ENCODE measurements around the gene NRXN2.

Gene NRXN2

DNA sequence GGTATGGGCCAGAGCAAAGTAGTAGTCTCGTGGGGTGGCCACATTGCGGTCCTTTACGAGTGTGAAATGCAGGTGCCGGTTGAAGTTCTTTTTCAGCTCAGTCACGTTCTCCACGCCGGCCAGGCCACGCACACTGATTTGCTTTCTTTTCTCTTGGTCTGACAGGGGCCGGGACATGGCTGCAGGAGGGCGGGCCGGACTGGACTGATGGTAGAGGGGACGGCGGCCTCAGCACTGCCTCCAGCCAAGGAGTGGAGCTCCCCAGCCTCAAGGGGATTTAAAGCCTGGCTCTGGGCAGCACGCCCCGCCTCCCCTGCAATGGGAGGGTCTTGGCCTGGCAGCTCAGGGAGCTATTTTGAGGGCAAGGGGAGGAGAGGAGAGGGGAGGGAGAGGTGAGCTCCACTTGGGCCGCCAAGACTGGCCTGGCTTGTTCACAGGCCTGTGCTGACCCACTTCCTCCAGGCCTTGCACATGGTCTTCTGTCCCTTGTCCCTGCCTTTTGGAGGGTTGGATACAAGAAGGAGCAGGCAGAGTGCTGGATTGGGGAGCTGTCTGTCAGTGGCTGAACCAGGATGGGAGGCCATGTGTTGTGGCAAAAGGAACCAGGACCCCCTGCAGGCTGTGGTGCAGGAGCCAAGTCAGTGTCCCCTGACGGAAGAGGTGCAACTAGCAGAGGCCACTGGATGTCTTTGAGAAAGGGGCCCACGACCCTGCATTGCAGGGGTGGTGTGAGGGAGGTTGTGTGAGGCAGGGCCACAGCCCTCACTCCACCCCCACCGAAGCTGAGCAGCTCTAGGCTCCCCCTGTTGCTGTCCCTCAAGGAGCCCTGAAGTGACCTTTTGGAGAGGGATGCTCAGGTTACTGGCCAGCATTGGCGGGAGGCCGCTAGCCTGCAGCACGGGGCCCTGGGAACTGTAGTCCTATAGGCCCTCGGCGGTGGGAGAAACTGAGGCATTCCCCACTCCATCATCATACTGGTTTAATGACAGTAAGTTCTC, 37.0 kb upstream of the NRXN2 start, which contains the start of gene PYGM:
TSS of gene PYGM (minus strand) at position 253 of the 998 bp plus-strand sequence. CDS start at position 177, 76 bp downstream.
- Histone ChIP-seq H3K23ac (ENCODE audit: low read length in 2 of 2) (peak within 1 kb of the TSS in 1 of 2 experiments; percentile 86), H3K4me3 (ENCODE audit: insufficient read depth in 1 of 2, low read depth in 1 of 2, low read length in 2 of 2) (peak within 1 kb of the TSS in 1 of 2 experiments; percentile 62), H4K8ac (ENCODE audit: low read length) (peak within 1 kb of the TSS; percentile 62), H3K9ac (ENCODE audit: low read length) (peak within 1 kb of the TSS; percentile 75), H2BK15ac (ENCODE audit: low read depth, poor library complexity, severe bottlenecking) (peak within 1 kb of the TSS; percentile 13), H2BK12ac (ENCODE audit: low read length in 2 of 2) (no peak within 1 kb of the TSS), H3K4me2 (ENCODE audit: low read length, poor library complexity, severe bottlenecking) (no peak within 1 kb of the TSS), H3K14ac (ENCODE audit: low read length in 2 of 2) (no peak within 1 kb of the TSS), H2AK5ac (ENCODE audit: low read length, severe bottlenecking) (no peak within 1 kb of the TSS), H3K27ac (ENCODE audit: low read length, poor library complexity, severe bottlenecking) (no peak within 1 kb of the TSS), H3K9me3 (ENCODE audit: control insufficient read depth, low read length) (no peaks in the 10 kb centered on the region), H3K4me1 (ENCODE audit: control insufficient read depth, insufficient read depth, low read depth, low read length) (peaks cover 54% of the 10 kb centered on the region), H2BK5ac (ENCODE audit: low read depth, low read length, poor library complexity, severe bottlenecking) (no peak within 1 kb of the TSS), H3K79me1 (replicated peaks; ENCODE audit: low read length, poor library complexity, severe bottlenecking) (peaks cover 2% of the 10 kb centered on the region), H3K4ac (ENCODE audit: low read depth in 1 of 2, low read length in 2 of 2) (no peak within 1 kb of the TSS), H2BK120ac (ENCODE audit: low read depth, low read length) (no peak within 1 kb of the TSS), H4K91ac (ENCODE audit: low read length) (peak within 1 kb of the TSS; percentile 19), H3K27me3 (ENCODE audit: control insufficient read depth in 1 of 2, insufficient read depth in 1 of 2, low read length in 2 of 2) (no peaks in the 10 kb centered on the region), H2AFZ (ENCODE audit: low read depth, low read length) (no peak within 1 kb of the TSS), H3K18ac (ENCODE audit: low read depth in 1 of 2, low read length in 2 of 2) (peak within 1 kb of the TSS; percentile 25 to 26), H3K36me3 (ENCODE audit: control insufficient read depth in 1 of 2, insufficient read depth in 2 of 2, low read depth in 1 of 2, low read length in 2 of 2) (peaks cover 30 to 40% of the 10 kb centered on the region in 2 experiments)
- DNase-seq: peak; percentile 63
- 40% methylated on average over 21 of the region's 24 CpGs for WGBS

DNA sequence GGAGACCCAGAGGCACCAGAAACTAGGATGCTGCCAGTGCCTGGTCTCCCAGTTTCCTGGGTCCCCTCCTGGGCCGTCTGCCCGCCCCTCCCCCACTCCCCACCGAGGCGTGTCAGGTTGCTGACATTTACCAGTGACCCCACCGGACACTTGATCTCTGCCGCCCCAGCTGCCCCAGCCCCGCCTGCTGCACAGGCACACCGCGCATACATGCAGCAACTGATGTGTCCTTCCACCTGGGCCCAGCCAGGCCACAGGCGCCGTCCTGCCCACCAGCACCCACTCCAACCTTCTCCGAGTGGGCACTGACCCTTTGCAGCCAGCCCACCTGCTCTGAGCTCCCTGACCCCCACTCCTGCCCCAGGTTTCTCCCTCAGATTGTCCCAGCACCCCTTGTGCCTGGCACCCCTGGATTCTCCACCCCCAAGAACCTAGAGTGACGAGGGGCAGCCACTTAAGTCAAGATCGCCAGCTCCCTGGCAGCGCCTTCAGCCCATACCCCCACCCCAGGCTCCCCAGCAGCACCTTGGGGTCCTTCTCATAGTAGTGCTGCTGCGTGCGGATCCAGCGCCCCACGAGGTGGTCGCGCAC, 36.2 kb upstream of the NRXN2 start:
- Histone ChIP-seq H4K8ac (ENCODE audit: low read length) (peak overlapping the region; percentile 62), H3K79me1 (replicated peaks; ENCODE audit: low read length, poor library complexity, severe bottlenecking) (peaks cover 2% of the 10 kb centered on the region), H3K23ac (ENCODE audit: low read length in 2 of 2) (no peak overlapping the region), H4K91ac (ENCODE audit: low read length) (peak overlapping the region; percentile 19), H3K4ac (ENCODE audit: low read depth in 1 of 2, low read length in 2 of 2) (no peak overlapping the region), H2BK120ac (ENCODE audit: low read depth, low read length) (no peak overlapping the region), H3K36me3 (ENCODE audit: control insufficient read depth in 1 of 2, insufficient read depth in 2 of 2, low read depth in 1 of 2, low read length in 2 of 2) (peaks cover 22 to 34% of the 10 kb centered on the region in 2 experiments), H3K27ac (ENCODE audit: low read length, poor library complexity, severe bottlenecking) (no peak overlapping the region), H3K9ac (ENCODE audit: low read length) (peak overlapping the region; percentile 75), H3K4me2 (ENCODE audit: low read length, poor library complexity, severe bottlenecking) (no peak overlapping the region), H3K27me3 (ENCODE audit: control insufficient read depth in 1 of 2, insufficient read depth in 1 of 2, low read length in 2 of 2) (no peaks in the 10 kb centered on the region), H2AK5ac (ENCODE audit: low read length, severe bottlenecking) (no peak overlapping the region), H3K14ac (ENCODE audit: low read length in 2 of 2) (no peak overlapping the region), H2BK12ac (ENCODE audit: low read length in 2 of 2) (no peak overlapping the region), H2BK15ac (ENCODE audit: low read depth, poor library complexity, severe bottlenecking) (no peak overlapping the region), H3K4me3 (ENCODE audit: insufficient read depth in 1 of 2, low read depth in 1 of 2, low read length in 2 of 2) (peak overlapping the region in 1 of 2 experiments; percentile 62), H2AFZ (ENCODE audit: low read depth, low read length) (no peak overlapping the region), H3K18ac (ENCODE audit: low read depth in 1 of 2, low read length in 2 of 2) (peak overlapping the region in 1 of 2 experiments; percentile 25), H3K4me1 (ENCODE audit: control insufficient read depth, insufficient read depth, low read depth, low read length) (peaks cover 50% of the 10 kb centered on the region), H2BK5ac (ENCODE audit: low read depth, low read length, poor library complexity, severe bottlenecking) (no peak overlapping the region), H3K9me3 (ENCODE audit: control insufficient read depth, low read length) (no peaks in the 10 kb centered on the region)
- WGBS: 68% methylated on average over 21 of the region's 21 CpGs
- no peak for DNase-seq

DNA sequence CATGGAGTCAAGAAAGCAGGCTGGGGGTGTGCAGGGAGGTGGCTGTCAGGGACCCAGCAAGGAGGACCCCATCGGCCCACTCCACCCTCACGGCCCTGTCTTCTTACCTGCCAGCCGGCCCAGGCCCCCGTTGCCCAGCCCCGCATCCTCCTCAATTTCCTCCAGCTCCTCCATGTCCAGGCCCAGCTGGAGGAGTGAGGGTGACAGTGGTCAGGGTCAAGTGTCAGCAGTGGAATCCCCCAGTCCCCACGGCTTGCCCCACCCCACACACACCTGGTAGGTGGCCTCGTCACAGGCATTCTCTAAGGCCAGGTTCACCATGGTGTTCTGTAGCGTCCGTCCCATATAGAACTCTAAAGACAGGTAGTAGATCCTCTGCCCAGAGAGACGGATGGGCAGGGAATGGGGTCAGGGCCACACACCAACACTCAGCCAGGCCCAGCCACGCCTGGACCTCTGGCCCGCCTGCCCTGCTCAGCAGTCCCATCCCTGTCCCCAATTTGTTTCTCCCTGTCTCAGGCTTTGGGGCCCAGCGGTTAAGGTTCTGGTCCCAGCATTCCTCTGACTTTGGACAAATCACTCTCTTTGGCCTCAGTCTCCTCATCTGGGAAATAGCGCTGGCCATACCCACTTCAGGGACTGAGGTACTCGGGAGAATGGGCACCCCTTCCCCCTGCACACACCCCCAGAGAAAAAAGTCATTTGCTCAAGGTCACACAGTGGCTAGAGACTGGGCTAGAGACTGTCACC, 35.5 kb upstream of the NRXN2 start:
- Histone ChIP-seq H4K8ac (ENCODE audit: low read length) (no peak overlapping the region), H3K9ac (ENCODE audit: low read length) (no peak overlapping the region), H3K23ac (ENCODE audit: low read length in 2 of 2) (no peak overlapping the region), H3K4me1 (ENCODE audit: control insufficient read depth, insufficient read depth, low read depth, low read length) (peaks cover 45% of the 10 kb centered on the region), H3K18ac (ENCODE audit: low read depth in 1 of 2, low read length in 2 of 2) (no peak overlapping the region), H2BK5ac (ENCODE audit: low read depth, low read length, poor library complexity, severe bottlenecking) (no peak overlapping the region), H3K9me3 (ENCODE audit: control insufficient read depth, low read length) (no peaks in the 10 kb centered on the region), H2AFZ (ENCODE audit: low read depth, low read length) (no peak overlapping the region), H3K36me3 (ENCODE audit: control insufficient read depth in 1 of 2, insufficient read depth in 2 of 2, low read depth in 1 of 2, low read length in 2 of 2) (peaks cover 15 to 27% of the 10 kb centered on the region in 2 experiments), H2AK5ac (ENCODE audit: low read length, severe bottlenecking) (no peak overlapping the region), H2BK120ac (ENCODE audit: low read depth, low read length) (no peak overlapping the region), H4K91ac (ENCODE audit: low read length) (no peak overlapping the region), H3K27ac (ENCODE audit: low read length, poor library complexity, severe bottlenecking) (no peak overlapping the region), H3K4me3 (ENCODE audit: insufficient read depth in 1 of 2, low read depth in 1 of 2, low read length in 2 of 2) (no peak overlapping the region), H2BK12ac (ENCODE audit: low read length in 2 of 2) (no peak overlapping the region), H3K14ac (ENCODE audit: low read length in 2 of 2) (no peak overlapping the region), H3K4me2 (ENCODE audit: low read length, poor library complexity, severe bottlenecking) (no peak overlapping the region), H3K27me3 (ENCODE audit: control insufficient read depth in 1 of 2, insufficient read depth in 1 of 2, low read length in 2 of 2) (no peaks in the 10 kb centered on the region), H3K79me1 (replicated peaks; ENCODE audit: low read length, poor library complexity, severe bottlenecking) (peaks cover 2% of the 10 kb centered on the region), H3K4ac (ENCODE audit: low read depth in 1 of 2, low read length in 2 of 2) (no peak overlapping the region), H2BK15ac (ENCODE audit: low read depth, poor library complexity, severe bottlenecking) (no peak overlapping the region)
- 94% methylated on average over 11 of the region's 15 CpGs for WGBS
- DNase-seq: no peak

Measured in mesenchymal stem cell (in vitro differentiated cells and primary cell).